H1 (cell line): ENCODE results near the gene MED10. TPM values are rescaled to one million over a fixed set of nuclear protein-coding genes. Genes with fewer than 3 reads are reported as not detected.

Experiments used
- CTCF ChIA-PET: fragments of 300-600 bp; sonication (Branson Sonifier 250); formaldehyde crosslinking; loops from one replicate; lab custom pipeline; 2021; ENCODE audit not compliant: partially characterized antibody; lab: Charles Lee
- POLR2A ChIA-PET: fragments of 300-600 bp; sonication (Branson Sonifier 250); formaldehyde crosslinking; loops from one replicate; lab custom pipeline; 2021; ENCODE audit warnings: inconsistent platforms; ENCODE audit not compliant: partially characterized antibody; lab: Charles Lee
- DNase-seq, 2 experiments: peaks; one replicate each; pipeline versions ENCODE4 v3.0.0 to v3.0.0-alpha.2; 2010 to 2022; ENCODE audit warnings: low spot score in 2 of 2, low read depth in 1 of 2, mixed read lengths in 1 of 2
- FAIRE-seq: peaks from 2 replicates; lab custom pipeline; 2011; peaks lifted over from hg19 to GRCh38; lab: Jason Lieb, UNC
- H2AFZ ChIP-seq: 2 replicates; pipeline ENCODE4 v1.8.1; 2012; ENCODE audit warnings: low read length, inconsistent platforms
- H2AK5ac ChIP-seq: 2 replicates; pipeline ENCODE4 v1.6.1; 2013; ENCODE audit warnings: low read depth, low read length
- H2BK120ac ChIP-seq: replicated peaks from 2 replicates; pipeline ENCODE3; 2013; ENCODE audit warnings: low read depth, low read length, inconsistent platforms
- H2BK12ac ChIP-seq: 2 replicates; pipeline ENCODE4 v1.6.1; 2013; ENCODE audit warnings: low read depth, low read length
- H2BK15ac ChIP-seq: 2 replicates; pipeline ENCODE4 v1.6.1; 2013; ENCODE audit warnings: low read length
- H2BK20ac ChIP-seq: 2 replicates; pipeline ENCODE4 v1.6.1; 2013; ENCODE audit warnings: low read length
- H2BK5ac ChIP-seq: 2 replicates; pipeline ENCODE4 v1.6.1; 2013; ENCODE audit warnings: low read depth, low read length
- H3K14ac ChIP-seq: 2 replicates; pipeline ENCODE4 v1.6.1; 2013; ENCODE audit warnings: inconsistent platforms; ENCODE audit not compliant: insufficient read length
- H3K18ac ChIP-seq: 2 replicates; pipeline ENCODE4 v1.6.1; 2013; ENCODE audit warnings: low read length; ENCODE audit errors: extremely low read depth
- H3K23ac ChIP-seq: 2 replicates; pipeline ENCODE4 v1.6.1; 2013; ENCODE audit warnings: inconsistent platforms; ENCODE audit not compliant: insufficient read length
- H3K23me2 ChIP-seq: 2 replicates; pipeline ENCODE4 v1.6.1; 2013; ENCODE audit warnings: low read depth, low read length
- H3K27ac ChIP-seq: 2 replicates; pipeline ENCODE4 v1.6.1; 2011; ENCODE audit warnings: low read depth, low read length, inconsistent platforms
- H3K27me3 ChIP-seq, 4 experiments: replicated peaks in 1 of 4; 1 replicate in 1 of 4; 2 replicates in 3 of 4; pipeline versions ENCODE4 v1.6.1 to v1.8.1; 2011 to 2013; ENCODE audit warnings: low read length in 3 of 4, mild to moderate bottlenecking in 3 of 4, inconsistent platforms in 2 of 4, mixed read lengths in 2 of 4, moderate library complexity in 1 of 4; ENCODE audit not compliant: control insufficient read depth in 3 of 4, insufficient read depth in 3 of 4; ENCODE audit errors: extremely low read depth in 1 of 4
- H3K36me3 ChIP-seq, 4 experiments: 2 replicates each; pipeline versions ENCODE4 v1.6.1 to v1.8.1; 2011 to 2013; ENCODE audit warnings: mild to moderate bottlenecking in 4 of 4, low read length in 3 of 4, moderate library complexity in 2 of 4, control low read depth in 1 of 4, inconsistent platforms in 1 of 4; ENCODE audit not compliant: insufficient read depth in 4 of 4, control insufficient read depth in 2 of 4
- H3K4ac ChIP-seq: replicated peaks from 2 replicates; pipeline ENCODE3; 2013; ENCODE audit warnings: low read length, low read depth, mixed read lengths, inconsistent platforms; ENCODE audit not compliant: insufficient read length
- H3K4me1 ChIP-seq, 4 experiments: replicated peaks in 1 of 4; 1 replicate in 1 of 4; 2 replicates in 3 of 4; pipeline versions ENCODE4 v1.6.1 to v1.8.1; 2011 to 2013; ENCODE audit warnings: low read length in 3 of 4, inconsistent platforms in 2 of 4, mixed read lengths in 1 of 4; ENCODE audit not compliant: insufficient read depth in 4 of 4, control insufficient read depth in 3 of 4
- H3K4me2 ChIP-seq, 2 experiments: 2 replicates each; pipeline versions ENCODE4 v1.6.1 to v1.8.1; 2011 to 2013; ENCODE audit warnings: low read depth in 2 of 2, low read length in 2 of 2, control low read depth in 1 of 2, inconsistent platforms in 1 of 2, mild to moderate bottlenecking in 1 of 2; ENCODE audit not compliant: insufficient read depth in 1 of 2
- H3K4me3 ChIP-seq, 4 experiments: fragments of 200-600, 300-600 bp in 1 of 4; sonication (generic), shearing (Covaris generic), sonication (Bioruptor Twin) in 1 of 4; 2 replicates each; pipeline versions ENCODE4 v1.5.1 to v1.8.1; 2011 to 2016; ENCODE audit warnings: low read length in 4 of 4, low read depth in 3 of 4, control low read depth in 2 of 4, inconsistent platforms in 2 of 4, mild to moderate bottlenecking in 2 of 4, mixed read lengths in 1 of 4, moderate library complexity in 1 of 4; ENCODE audit not compliant: insufficient read depth in 2 of 4; ENCODE audit errors: extremely low read depth in 1 of 4
- H3K56ac ChIP-seq: replicated peaks from 2 replicates; pipeline ENCODE3; 2013; ENCODE audit warnings: low read depth, mild to moderate bottlenecking, mixed read lengths, low read length, inconsistent platforms; ENCODE audit not compliant: insufficient read length
- H3K79me1 ChIP-seq: 2 replicates; pipeline ENCODE4 v1.6.1; 2013; ENCODE audit warnings: low read depth, low read length, control low read depth
- H3K79me2 ChIP-seq, 2 experiments: 2 replicates each; pipeline versions ENCODE4 v1.6.1 to v1.8.1; 2012 to 2013; ENCODE audit warnings: low read length in 2 of 2, mild to moderate bottlenecking in 2 of 2, inconsistent platforms in 1 of 2; ENCODE audit not compliant: insufficient read depth in 2 of 2, control insufficient read depth in 1 of 2
- H3K9ac ChIP-seq, 4 experiments: replicated peaks in 1 of 4; 1 replicate in 1 of 4; 2 replicates in 3 of 4; pipeline versions ENCODE4 v1.6.1 to v1.8.1; 2011 to 2013; ENCODE audit warnings: low read depth in 3 of 4, low read length in 3 of 4, control low read depth in 2 of 4, mild to moderate bottlenecking in 2 of 4, moderate library complexity in 2 of 4, inconsistent platforms in 1 of 4; ENCODE audit errors: extremely low read depth in 1 of 4
- H3K9me3 ChIP-seq, 2 experiments: 2 replicates each; pipeline versions ENCODE4 v1.6.1 to v1.8.1; 2012 to 2013; ENCODE audit warnings: mild to moderate bottlenecking in 2 of 2, moderate library complexity in 2 of 2, control low read depth in 1 of 2, inconsistent platforms in 1 of 2, low read depth in 1 of 2, low read length in 1 of 2, mixed read lengths in 1 of 2; ENCODE audit not compliant: insufficient read depth in 2 of 2
- H4K20me1 ChIP-seq, 2 experiments: replicated peaks in 1 of 2; 2 replicates each; pipeline versions ENCODE3 to v1.8.1; 2011 to 2013; ENCODE audit warnings: inconsistent platforms in 2 of 2, low read length in 2 of 2, mild to moderate bottlenecking in 1 of 2; ENCODE audit not compliant: insufficient read depth in 2 of 2, control insufficient read depth in 1 of 2
- H4K5ac ChIP-seq: 2 replicates; pipeline ENCODE4 v1.6.1; 2013; ENCODE audit warnings: low read length, low read depth, mixed read lengths, inconsistent platforms; ENCODE audit not compliant: insufficient read length
- H4K8ac ChIP-seq: 2 replicates; pipeline ENCODE4 v1.8.0; 2013; ENCODE audit warnings: mild to moderate bottlenecking, moderate library complexity, low read length, inconsistent platforms; ENCODE audit not compliant: insufficient read depth; ENCODE audit errors: extremely low read depth
- H4K91ac ChIP-seq: replicated peaks from 2 replicates; pipeline ENCODE3; 2013; ENCODE audit warnings: low read length, mixed read lengths, inconsistent platforms; ENCODE audit not compliant: insufficient read length
- GABPA ChIP-seq: IDR thresholded peaks from 2 replicates; pipeline ENCODE4 v1.6.1; 2011; ENCODE audit warnings: mild to moderate bottlenecking, low read length, moderate library complexity, borderline replicate concordance; ENCODE audit not compliant: insufficient read depth
- JUND ChIP-seq: IDR thresholded peaks from 2 replicates; pipeline ENCODE4 v1.6.1; 2011; ENCODE audit warnings: mild to moderate bottlenecking, improper control_type of control experiment, low read length
- RNF2 ChIP-seq: fragments of 200-900, 300-1000 bp; sonication (generic); IDR thresholded peaks from 2 replicates; pipeline ENCODE4 v1.7.1; 2016; ENCODE audit warnings: borderline replicate concordance, low read depth, mild to moderate bottlenecking, antibody characterized with exemption, low read length; ENCODE audit not compliant: poor library complexity, severe bottlenecking; ENCODE audit errors: missing control alignments
- TCF12 ChIP-seq: IDR thresholded peaks from 2 replicates; pipeline ENCODE4 v1.6.1; 2011; ENCODE audit warnings: low read depth, mild to moderate bottlenecking, low read length
- WGBS, 2 experiments: shearing (Covaris generic) in 1 of 2; methylation state at CpG; one replicate each; pipeline versions ENCODE4 v1.1.6 to v1.1.7; 2013 to 2015; ENCODE audit warnings: low lambda C conversion rate in 2 of 2, mixed read lengths in 2 of 2, inconsistent platforms in 1 of 2, low coverage in 1 of 2, missing lambda C conversion rate in 1 of 2; ENCODE audit not compliant: insufficient replicate concordance in 2 of 2, insufficient coverage in 1 of 2, insufficient read length in 1 of 2; ENCODE audit errors: extremely low coverage in 1 of 2, missing lambda C conversion rate in 1 of 2; 5-methylcytosine and 5-hydroxymethylcytosine counted together
- polyA plus RNA-seq, 7 experiments: library from polyadenylated mRNA; depleted of rRNA in 3 of 7; stranded (reverse) in 5 of 7; unstranded in 2 of 7; fragments of >200 nt in 5 of 7; fragments of 200-250 nt in 2 of 7; gene quantifications; 1 replicate in 5 of 7; 2 replicates in 1 of 7; 4 replicates in 1 of 7; pipeline versions ENCODE4 v1.2.1 to v1.2.3, GENCODE V29; 2011 to 2013; ENCODE audit warnings: missing spikeins in 2 of 7, mixed read lengths in 2 of 7
- total RNA-seq: library from RNA; stranded (reverse); fragmentation: NEBNext Ultra II Directional; extraction: Animal tissue kit (Norgen Biotek cat#: 25700); gene quantifications from 2 replicates; pipeline ENCODE4 v1.2.1, GENCODE V29; 2021

The MED10 gene
- total and polyA plus RNA-seq, 2 of the 8 experiments (the other 6 are each of a cell fraction or from before 2014, with no cell fraction given), result 20.1 to 23.2 TPM

DNA sequence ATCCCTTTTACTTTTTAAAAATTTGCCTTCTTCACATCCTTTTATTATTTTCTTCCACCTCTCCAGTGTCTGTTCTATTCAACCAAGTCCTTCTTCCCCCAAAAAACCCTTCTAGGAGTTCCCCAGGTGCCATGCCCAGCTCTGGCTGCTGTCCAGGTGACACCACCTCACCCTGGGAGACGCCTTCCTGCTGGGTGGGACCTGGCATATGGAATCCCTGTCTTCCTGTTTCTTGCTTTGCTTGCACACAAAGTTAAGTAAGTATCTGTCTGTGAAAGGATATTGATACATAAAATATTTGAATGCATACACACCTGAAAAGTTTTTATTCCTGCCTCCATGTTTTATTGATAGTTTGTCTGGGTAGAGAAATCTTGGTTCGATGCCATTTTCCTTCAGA, 23.1 kb upstream of the MED10 start:
- no peaks in the 10 kb centered on the region; the same call in 1 of the 2 replicates for H3K23me2 ChIP-seq
- no peak overlapping the region for H3K56ac ChIP-seq
- H2BK5ac ChIP-seq, result no peak overlapping the region
- H3K9ac ChIP-seq, result no peak overlapping the region
- no peak for DNase-seq
- H2BK120ac ChIP-seq, result no peak overlapping the region
- no peak overlapping the region for H3K4me2 ChIP-seq
- H2BK20ac ChIP-seq, result no peak overlapping the region
- no peaks in the 10 kb centered on the region for H4K20me1 ChIP-seq
- ChIA-PET CTCF (no interaction called here), POLR2A (no interaction called here)
- H2BK12ac ChIP-seq, result no peak overlapping the region
- H3K79me1 ChIP-seq, result no peaks in the 10 kb centered on the region
- no peak overlapping the region for H4K8ac ChIP-seq
- no peak overlapping the region for H3K4me3 ChIP-seq
- H3K23ac ChIP-seq, result no peak overlapping the region
- H2BK15ac ChIP-seq, result no peak overlapping the region
- no peak overlapping the region for H3K4ac ChIP-seq
- H4K91ac ChIP-seq, result no peak overlapping the region
- FAIRE-seq, result no peak
- no peak overlapping the region for H4K5ac ChIP-seq
- H3K27me3 ChIP-seq, result no peaks in the 10 kb centered on the region
- H3K27ac ChIP-seq, result no peak overlapping the region
- H3K9me3 ChIP-seq, result peaks cover 0 to 4% of the 10 kb centered on the region in 2 experiments; a peak in 1 of 4 replicates
- WGBS, 2 experiments, result 91% methylated on average over 2 of the region's 2 CpGs; no CpG with 5 or more reads in 1 of the 2 experiments
- H2AFZ ChIP-seq, result no peak overlapping the region
- H2AK5ac ChIP-seq, result no peak overlapping the region
- H3K4me1 ChIP-seq, result no peaks in the 10 kb centered on the region
- H3K18ac ChIP-seq, result no peak overlapping the region
- H3K79me2 ChIP-seq, result no peaks in the 10 kb centered on the region
- no peaks in the 10 kb centered on the region for H3K36me3 ChIP-seq
- no peak overlapping the region for H3K14ac ChIP-seq
- TF ChIP-seq GABPA, result no peak
- no peak for TF ChIP-seq TCF12
- no peak for TF ChIP-seq RNF2
- no peak for TF ChIP-seq JUND
